ENCODE results near the gene MUCL3.
"Not testable (repeated sequence)": the region's sequence is repeated elsewhere in the genome, so short reads cannot be mapped to it uniquely, and the experiment has no call there.

DNA sequence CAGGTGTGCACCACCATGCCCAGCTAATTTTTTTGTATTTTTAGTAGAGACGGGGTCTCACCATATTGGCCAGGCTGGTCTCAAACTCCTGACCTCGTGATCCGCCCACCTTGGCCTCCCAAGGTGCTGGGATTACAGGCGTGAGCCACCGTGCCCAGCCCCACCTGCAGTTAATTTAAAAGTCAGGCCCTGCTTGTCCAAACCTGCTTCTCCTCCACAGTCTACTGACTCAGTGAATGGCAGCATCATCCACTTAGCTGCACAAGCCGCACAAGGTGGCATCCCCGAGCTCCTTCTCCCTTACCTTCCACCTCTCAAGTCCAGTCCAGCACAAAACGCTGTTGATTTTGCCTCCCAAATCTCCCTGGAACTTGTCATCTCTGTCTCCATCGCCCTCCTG, 38.6 kb upstream of the MUCL3 start:
- TF ChIP-seq, protein P1, sequence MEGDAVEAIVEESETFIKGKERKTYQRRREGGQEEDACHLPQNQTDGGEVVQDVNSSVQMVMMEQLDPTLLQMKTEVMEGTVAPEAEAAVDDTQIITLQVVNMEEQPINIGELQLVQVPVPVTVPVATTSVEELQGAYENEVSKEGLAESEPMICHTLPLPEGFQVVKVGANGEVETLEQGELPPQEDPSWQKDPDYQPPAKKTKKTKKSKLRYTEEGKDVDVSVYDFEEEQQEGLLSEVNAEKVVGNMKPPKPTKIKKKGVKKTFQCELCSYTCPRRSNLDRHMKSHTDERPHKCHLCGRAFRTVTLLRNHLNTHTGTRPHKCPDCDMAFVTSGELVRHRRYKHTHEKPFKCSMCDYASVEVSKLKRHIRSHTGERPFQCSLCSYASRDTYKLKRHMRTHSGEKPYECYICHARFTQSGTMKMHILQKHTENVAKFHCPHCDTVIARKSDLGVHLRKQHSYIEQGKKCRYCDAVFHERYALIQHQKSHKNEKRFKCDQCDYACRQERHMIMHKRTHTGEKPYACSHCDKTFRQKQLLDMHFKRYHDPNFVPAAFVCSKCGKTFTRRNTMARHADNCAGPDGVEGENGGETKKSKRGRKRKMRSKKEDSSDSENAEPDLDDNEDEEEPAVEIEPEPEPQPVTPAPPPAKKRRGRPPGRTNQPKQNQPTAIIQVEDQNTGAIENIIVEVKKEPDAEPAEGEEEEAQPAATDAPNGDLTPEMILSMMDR (conservative IDR thresholded peaks at IDR 0.05; ENCODE audit: low read depth, low read length), result not testable (repeated sequence)
- TF ChIP-seq EZH2 (IDR thresholded peaks at IDR 0.05; ENCODE audit: borderline replicate concordance, low read depth, low read length, poor library complexity, severe bottlenecking), result not testable (repeated sequence)
